ENCODE measurements around the gene LENG8.

LENG8 gene

GRCh38 chr19:54462655-54463530 is 13.9 kb downstream of the LENG8 start:
- no peak; the same call in 1 of the 3 replicates for ATAC-seq
- TF ChIP-seq PATZ1 (CRISPR knock-in tag; IDR thresholded peaks at IDR 0.05; ENCODE audit: borderline replicate concordance), result no peak
- no peak for TF ChIP-seq ESRRG (CRISPR knock-in tag; IDR thresholded peaks at IDR 0.05)

DNA sequence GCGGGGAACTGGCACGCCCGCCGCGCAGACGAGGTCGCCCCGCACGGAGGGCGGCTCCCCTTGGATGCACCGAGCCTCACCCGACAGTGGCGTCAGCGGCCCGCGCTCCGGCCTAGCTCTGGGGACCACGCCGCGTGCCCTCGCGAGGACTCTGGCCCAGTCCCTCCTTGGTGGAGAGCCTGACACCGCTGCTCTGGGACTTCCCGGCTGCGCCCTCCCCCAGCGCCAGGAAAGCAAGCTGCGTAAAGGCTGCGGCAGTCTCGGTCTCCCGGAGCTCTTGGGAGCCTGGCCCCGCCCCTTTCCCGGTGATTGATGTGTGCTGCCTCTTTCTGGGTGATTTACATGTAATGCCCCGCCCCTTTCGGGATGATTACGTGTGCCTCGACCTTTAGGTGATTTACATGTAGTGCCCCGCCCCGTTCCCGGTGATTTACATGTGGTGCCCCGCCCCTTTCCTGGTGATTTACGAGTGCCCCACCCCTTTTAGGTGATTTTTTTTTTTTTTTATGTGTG is 14.6 kb downstream of the LENG8 start, which contains the start of gene LENG9:
Gene LENG9 (minus strand): TSS at position 248 of the 513 bp plus-strand sequence. CDS start 252 bp downstream, outside the sequence.
- peak; percentile 60 for ATAC-seq
- TF ChIP-seq ZNF70 (CRISPR knock-in tag; IDR thresholded peaks at IDR 0.05) (no peak), GLIS3 (CRISPR knock-in tag; IDR thresholded peaks at IDR 0.05) (no peak), PPARA (CRISPR knock-in tag; IDR thresholded peaks at IDR 0.05; ENCODE audit: borderline replicate concordance) (no peak)
- TF ChIP-seq, protein P1, sequence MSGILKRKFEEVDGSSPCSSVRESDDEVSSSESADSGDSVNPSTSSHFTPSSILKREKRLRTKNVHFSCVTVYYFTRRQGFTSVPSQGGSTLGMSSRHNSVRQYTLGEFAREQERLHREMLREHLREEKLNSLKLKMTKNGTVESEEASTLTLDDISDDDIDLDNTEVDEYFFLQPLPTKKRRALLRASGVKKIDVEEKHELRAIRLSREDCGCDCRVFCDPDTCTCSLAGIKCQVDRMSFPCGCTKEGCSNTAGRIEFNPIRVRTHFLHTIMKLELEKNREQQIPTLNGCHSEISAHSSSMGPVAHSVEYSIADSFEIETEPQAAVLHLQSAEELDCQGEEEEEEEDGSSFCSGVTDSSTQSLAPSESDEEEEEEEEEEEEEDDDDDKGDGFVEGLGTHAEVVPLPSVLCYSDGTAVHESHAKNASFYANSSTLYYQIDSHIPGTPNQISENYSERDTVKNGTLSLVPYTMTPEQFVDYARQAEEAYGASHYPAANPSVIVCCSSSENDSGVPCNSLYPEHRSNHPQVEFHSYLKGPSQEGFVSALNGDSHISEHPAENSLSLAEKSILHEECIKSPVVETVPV (CRISPR knock-in tag; IDR thresholded peaks at IDR 0.05), result no peak

- TF ChIP-seq BACH2 (CRISPR knock-in tag; IDR thresholded peaks at IDR 0.05; ENCODE audit: borderline replicate concordance) (no peak), RARB (CRISPR knock-in tag; IDR thresholded peaks at IDR 0.05) (no peak), POU6F1 (CRISPR knock-in tag; IDR thresholded peaks at IDR 0.05; ENCODE audit: borderline replicate concordance, low read depth) (no peak), PATZ1 (CRISPR knock-in tag; IDR thresholded peaks at IDR 0.05; ENCODE audit: borderline replicate concordance) (no peak)
- TF ChIP-seq, protein P1 (CRISPR knock-in tag; IDR thresholded peaks at IDR 0.05), result no peak
- ATAC-seq, result peak; percentile 59
Measured at GRCh38 chr19:54464044-54464629, 15.1 kb downstream of the LENG8 start.

- ATAC-seq, result peak; percentile 85
- TF ChIP-seq CSDC2 (CRISPR knock-in tag; IDR thresholded peaks at IDR 0.05), result no peak
- TF ChIP-seq ISL1 (CRISPR knock-in tag; IDR thresholded peaks at IDR 0.05), result no peak
- no peak for TF ChIP-seq ESRRG (CRISPR knock-in tag; IDR thresholded peaks at IDR 0.05)
- no peak for TF ChIP-seq ARNTL (CRISPR knock-in tag; IDR thresholded peaks at IDR 0.05; ENCODE audit: borderline replicate concordance, low read depth)
- no peak for TF ChIP-seq ZFP3 (CRISPR knock-in tag; IDR thresholded peaks at IDR 0.05)
- no peak for TF ChIP-seq CREB5 (CRISPR knock-in tag; IDR thresholded peaks at IDR 0.05; ENCODE audit: low read depth)
- TF ChIP-seq POU6F1 (CRISPR knock-in tag; IDR thresholded peaks at IDR 0.05; ENCODE audit: borderline replicate concordance, low read depth), result no peak
- no peak for TF ChIP-seq BACH2 (CRISPR knock-in tag; IDR thresholded peaks at IDR 0.05; ENCODE audit: borderline replicate concordance)
- no peak for TF ChIP-seq ZNF565 (CRISPR knock-in tag; conservative IDR thresholded peaks at IDR 0.05; ENCODE audit: low read depth)
Measured at GRCh38 chr19:54464630-54465425, 15.8 kb downstream of the LENG8 start.
